Measurements from ENCODE around the gene PACS2. TPM values are rescaled to one million over a fixed set of nuclear protein-coding genes. Genes with fewer than 3 reads are reported as not detected.

Gene PACS2
- total RNA-seq, 2 experiments from 2014 or later = 57.7 to 61.5 TPM

GRCh38 chr14:105440554-105440900 lies 126.0 kb downstream of the PACS2 start:
- no peaks in the 10 kb centered on the region for H3K9me3 Mint-ChIP-seq

GRCh38 chr14:105440992-105441391 lies 126.4 kb downstream of the PACS2 start:
- H3K36me3 Mint-ChIP-seq (ENCODE audit: low read depth) = peaks cover 9% of the 10 kb centered on the region

More at GRCh38 chr14:105440554-105440900, 126.0 kb downstream of the PACS2 start:
- Histone ChIP-seq H3K27ac (ENCODE audit: low read depth in 1 of 2, low read length in 2 of 2) (no peak overlapping the region), H3K36me3 (ENCODE audit: insufficient read depth, low read length) (peaks cover 8% of the 10 kb centered on the region), H3K4me3 (ENCODE audit: low read length) (no peak overlapping the region), H3K9me3 (ENCODE audit: control insufficient read depth in 1 of 2, insufficient read depth in 1 of 2, low read length in 2 of 2) (no peaks in the 10 kb centered on the region), H3K4me1 (ENCODE audit: insufficient read depth, low read length) (peaks cover 13% of the 10 kb centered on the region), H3K27me3 (ENCODE audit: control insufficient read depth in 1 of 2, insufficient read depth in 2 of 2, low read length in 2 of 2) (no peaks in the 10 kb centered on the region)
- no peak for ATAC-seq (ENCODE audit: poor library complexity)
- no peaks in the 10 kb centered on the region for H3K27me3 Mint-ChIP-seq
- H3K4me1 Mint-ChIP-seq (ENCODE audit: low read depth) = peaks cover 9% of the 10 kb centered on the region
- ChIA-PET CTCF (no interaction called here), POLR2A (no interaction called here)
- no peak for DNase-seq
- no peak overlapping the region for H3K27ac Mint-ChIP-seq
- H3K36me3 Mint-ChIP-seq (ENCODE audit: low read depth) = peaks cover 9% of the 10 kb centered on the region
- no peak for TF ChIP-seq CTCF (IDR thresholded peaks at IDR 0.05)
- no peak overlapping the region for H3K4me3 Mint-ChIP-seq
- intact Hi-C loops (cut with DNase I, micrococcal nuclease) = no loop called here

GRCh38 chr14:105442125-105442524 lies 127.6 kb downstream of the PACS2 start:
- Histone ChIP-seq H3K4me1 (ENCODE audit: insufficient read depth, low read length) (peaks cover 13% of the 10 kb centered on the region), H3K36me3 (ENCODE audit: insufficient read depth, low read length) (peaks cover 8% of the 10 kb centered on the region), H3K27ac (ENCODE audit: low read depth in 1 of 2, low read length in 2 of 2) (no peak overlapping the region), H3K4me3 (ENCODE audit: low read length) (no peak overlapping the region), H3K27me3 (ENCODE audit: control insufficient read depth in 1 of 2, insufficient read depth in 2 of 2, low read length in 2 of 2) (no peaks in the 10 kb centered on the region), H3K9me3 (ENCODE audit: control insufficient read depth in 1 of 2, insufficient read depth in 1 of 2, low read length in 2 of 2) (no peaks in the 10 kb centered on the region)
- DNase-seq (no peak), ATAC-seq (ENCODE audit: poor library complexity) (no peak)
- ChIA-PET POLR2A (no interaction called here), CTCF (no interaction called here)
- H3K27ac Mint-ChIP-seq = no peak overlapping the region
- H3K27me3 Mint-ChIP-seq = no peaks in the 10 kb centered on the region
- H3K4me1 Mint-ChIP-seq (ENCODE audit: low read depth) = no peaks in the 10 kb centered on the region
- H3K4me3 Mint-ChIP-seq = no peak overlapping the region
- H3K9me3 Mint-ChIP-seq = no peaks in the 10 kb centered on the region
- intact Hi-C loops (cut with DNase I, micrococcal nuclease) = no loop called here
- H3K36me3 Mint-ChIP-seq (ENCODE audit: low read depth) = peaks cover 9% of the 10 kb centered on the region
- TF ChIP-seq CTCF (IDR thresholded peaks at IDR 0.05) = no peak

More at GRCh38 chr14:105440992-105441391, 126.4 kb downstream of the PACS2 start:
- Histone ChIP-seq H3K4me1 (ENCODE audit: insufficient read depth, low read length) (peaks cover 13% of the 10 kb centered on the region), H3K9me3 (ENCODE audit: control insufficient read depth in 1 of 2, insufficient read depth in 1 of 2, low read length in 2 of 2) (no peaks in the 10 kb centered on the region), H3K36me3 (ENCODE audit: insufficient read depth, low read length) (peaks cover 8% of the 10 kb centered on the region), H3K4me3 (ENCODE audit: low read length) (no peak overlapping the region), H3K27me3 (ENCODE audit: control insufficient read depth in 1 of 2, insufficient read depth in 2 of 2, low read length in 2 of 2) (no peaks in the 10 kb centered on the region), H3K27ac (ENCODE audit: low read depth in 1 of 2, low read length in 2 of 2) (no peak overlapping the region)
- intact Hi-C loops (cut with DNase I, micrococcal nuclease) = no loop called here
- ATAC-seq (ENCODE audit: poor library complexity) (no peak), DNase-seq (no peak)
- no peak overlapping the region for H3K4me3 Mint-ChIP-seq
- CTCF ChIA-PET = no interaction called here
- no peaks in the 10 kb centered on the region for H3K27me3 Mint-ChIP-seq
- H3K9me3 Mint-ChIP-seq = no peaks in the 10 kb centered on the region
- no peak overlapping the region for H3K27ac Mint-ChIP-seq
- POLR2A ChIA-PET = no interaction called here
- H3K4me1 Mint-ChIP-seq (ENCODE audit: low read depth) = peaks cover 4% of the 10 kb centered on the region
- no peak for TF ChIP-seq CTCF (IDR thresholded peaks at IDR 0.05)

All from CD4-positive, alpha-beta T cell (primary cell).